ENCODE measurements around the gene IFNA21. TPM values are rescaled to one million over a fixed set of nuclear protein-coding genes. Genes with fewer than 3 reads are reported as not detected.
A peak's percentile ranks its signal among the peaks of the same experiment; 100 is the strongest.
"Not testable (repeated sequence)": the region's sequence is repeated elsewhere in the genome, so short reads cannot be mapped to it uniquely, and the experiment has no call there.

The IFNA21 gene
- total RNA-seq: not detected

GRCh38 chr9:21166560-21166959 lies at the start of gene IFNA21:
Gene IFNA21, minus strand, starts transcription at chr9:21166660. Its CDS starts 48 bp downstream, at chr9:21166612.
- DNase-seq (ENCODE audit: low spot score); H3K9me3 Mint-ChIP-seq; ATAC-seq; H3K27me3 Mint-ChIP-seq; H3K36me3 Mint-ChIP-seq; H3K4me3 Mint-ChIP-seq; H3K27ac Mint-ChIP-seq: not testable (repeated sequence)
- peaks cover 8 to 18% of the 10 kb centered on the region in 2 donors for H3K4me1 Mint-ChIP-seq (ENCODE audit: low read depth in 2 of 2)

- not testable (repeated sequence) for ATAC-seq; H3K27ac Mint-ChIP-seq; H3K9me3 Mint-ChIP-seq; H3K4me1 Mint-ChIP-seq (ENCODE audit: low read depth in 2 of 2); DNase-seq (ENCODE audit: low spot score); H3K36me3 Mint-ChIP-seq
- H3K27me3 Mint-ChIP-seq: peaks cover 12 to 25% of the 10 kb centered on the region in 2 donors
- H3K4me3 Mint-ChIP-seq: peak overlapping the region; percentile 60
Measured at GRCh38 chr9:21213411-21214326, 47.2 kb upstream of the IFNA21 start.

- not testable (repeated sequence) for H3K9me3 Mint-ChIP-seq; H3K36me3 Mint-ChIP-seq; DNase-seq (ENCODE audit: low spot score); H3K4me3 Mint-ChIP-seq; H3K4me1 Mint-ChIP-seq (ENCODE audit: low read depth in 2 of 2); H3K27ac Mint-ChIP-seq
- ATAC-seq: peak in 1 of 2 donors; percentile 41
- peaks cover 12 to 21% of the 10 kb centered on the region in 2 donors for H3K27me3 Mint-ChIP-seq
Measured at GRCh38 chr9:21212160-21212559, 45.7 kb upstream of the IFNA21 start.

GRCh38 chr9:21210782-21211181 lies 44.3 kb upstream of the IFNA21 start:
- ATAC-seq; H3K9me3 Mint-ChIP-seq; H3K27ac Mint-ChIP-seq; DNase-seq (ENCODE audit: low spot score); H3K4me1 Mint-ChIP-seq (ENCODE audit: low read depth in 2 of 2); H3K4me3 Mint-ChIP-seq; H3K36me3 Mint-ChIP-seq: not testable (repeated sequence)
- peaks cover 8 to 20% of the 10 kb centered on the region in 2 donors for H3K27me3 Mint-ChIP-seq

GRCh38 chr9:21210311-21210710 lies 43.9 kb upstream of the IFNA21 start:
- H3K4me1 Mint-ChIP-seq (ENCODE audit: low read depth in 2 of 2): peaks cover 0 to 6% of the 10 kb centered on the region in 2 donors
- peaks cover 4% of the 10 kb centered on the region for H3K36me3 Mint-ChIP-seq
- ATAC-seq (no peak), DNase-seq (ENCODE audit: low spot score) (no peak)
- H3K4me3 Mint-ChIP-seq: no peak overlapping the region
- H3K27me3 Mint-ChIP-seq: peaks cover 8 to 20% of the 10 kb centered on the region in 2 donors
- no peak overlapping the region for H3K27ac Mint-ChIP-seq
- H3K9me3 Mint-ChIP-seq: no peaks in the 10 kb centered on the region

GRCh38 chr9:21207043-21207442 lies 40.6 kb upstream of the IFNA21 start, which contains the start of gene IFNA10:
Gene IFNA10, minus strand, starts transcription at chr9:21207143. Its CDS starts 46 bp downstream, at chr9:21207097.
- H3K4me3 Mint-ChIP-seq; H3K27ac Mint-ChIP-seq; H3K9me3 Mint-ChIP-seq; H3K4me1 Mint-ChIP-seq (ENCODE audit: low read depth in 2 of 2); ATAC-seq; H3K36me3 Mint-ChIP-seq; DNase-seq (ENCODE audit: low spot score): not testable (repeated sequence)
- H3K27me3 Mint-ChIP-seq: peaks cover 14 to 17% of the 10 kb centered on the region in 2 donors

GRCh38 chr9:21205204-21205603 lies 38.7 kb upstream of the IFNA21 start:
- ATAC-seq (no peak), DNase-seq (ENCODE audit: low spot score) (no peak)
- Mint-ChIP-seq H3K4me3 (no peak overlapping the region), H3K9me3 (no peaks in the 10 kb centered on the region), H3K27ac (no peak overlapping the region), H3K27me3 (peaks cover 21 to 25% of the 10 kb centered on the region in 2 donors), H3K4me1 (ENCODE audit: low read depth in 2 of 2) (no peaks in the 10 kb centered on the region), H3K36me3 (peaks cover 5% of the 10 kb centered on the region)

- peaks cover 21 to 25% of the 10 kb centered on the region in 2 donors for H3K27me3 Mint-ChIP-seq
- not testable (repeated sequence) for H3K36me3 Mint-ChIP-seq; H3K27ac Mint-ChIP-seq; ATAC-seq; DNase-seq (ENCODE audit: low spot score); H3K4me1 Mint-ChIP-seq (ENCODE audit: low read depth in 2 of 2); H3K9me3 Mint-ChIP-seq; H3K4me3 Mint-ChIP-seq
Measured at GRCh38 chr9:21202105-21202504, 35.6 kb upstream of the IFNA21 start, which contains the start of gene IFNA7. Gene IFNA7, minus strand, starts transcription at chr9:21202205. Its CDS starts 40 bp downstream, at chr9:21202165.

- H3K4me1 Mint-ChIP-seq (ENCODE audit: low read depth in 2 of 2); H3K9me3 Mint-ChIP-seq; H3K27me3 Mint-ChIP-seq; DNase-seq (ENCODE audit: low spot score); H3K36me3 Mint-ChIP-seq: not testable (repeated sequence)
- Mint-ChIP-seq H3K4me3 (peak overlapping the region; percentile 63), H3K27ac (peak overlapping the region in 1 of 2 donors; percentile 52)
- ATAC-seq: peak; percentile 65 to 80
Measured at GRCh38 chr9:21194867-21195776, 28.7 kb upstream of the IFNA21 start.

- not testable (repeated sequence) for DNase-seq (ENCODE audit: low spot score); H3K27me3 Mint-ChIP-seq; H3K9me3 Mint-ChIP-seq; H3K36me3 Mint-ChIP-seq; H3K4me1 Mint-ChIP-seq (ENCODE audit: low read depth in 2 of 2); H3K4me3 Mint-ChIP-seq; H3K27ac Mint-ChIP-seq; ATAC-seq
Measured at GRCh38 chr9:21187487-21187886, 21.0 kb upstream of the IFNA21 start, which contains the start of gene IFNA4. Gene IFNA4, minus strand, starts transcription at chr9:21187587. Its CDS starts 56 bp downstream, at chr9:21187531.

GRCh38 chr9:21182810-21183736 lies 16.6 kb upstream of the IFNA21 start:
- not testable (repeated sequence) for DNase-seq (ENCODE audit: low spot score); H3K36me3 Mint-ChIP-seq; H3K27ac Mint-ChIP-seq; H3K27me3 Mint-ChIP-seq; H3K4me1 Mint-ChIP-seq (ENCODE audit: low read depth in 2 of 2); H3K4me3 Mint-ChIP-seq; H3K9me3 Mint-ChIP-seq
- ATAC-seq: peak in 1 of 2 donors; percentile 71

GRCh38 chr9:21174671-21175070 lies 8.2 kb upstream of the IFNA21 start:
- H3K4me3 Mint-ChIP-seq: no peak overlapping the region
- ATAC-seq (no peak), DNase-seq (ENCODE audit: low spot score) (no peak)
- H3K9me3 Mint-ChIP-seq: no peaks in the 10 kb centered on the region
- H3K27me3 Mint-ChIP-seq: peaks cover 6 to 7% of the 10 kb centered on the region in 2 donors
- no peak overlapping the region for H3K27ac Mint-ChIP-seq
- no peaks in the 10 kb centered on the region for H3K36me3 Mint-ChIP-seq
- H3K4me1 Mint-ChIP-seq (ENCODE audit: low read depth in 2 of 2): no peaks in the 10 kb centered on the region

GRCh38 chr9:21172156-21172555 lies 5.7 kb upstream of the IFNA21 start:
- H3K4me1 Mint-ChIP-seq (ENCODE audit: low read depth in 2 of 2): no peaks in the 10 kb centered on the region
- H3K9me3 Mint-ChIP-seq: no peaks in the 10 kb centered on the region
- no peak overlapping the region for H3K27ac Mint-ChIP-seq
- ATAC-seq: no peak
- H3K36me3 Mint-ChIP-seq: no peaks in the 10 kb centered on the region
- no peak for DNase-seq (ENCODE audit: low spot score)
- H3K4me3 Mint-ChIP-seq: no peak overlapping the region
- H3K27me3 Mint-ChIP-seq: peaks cover 3% of the 10 kb centered on the region in 2 donors
